H1 (cell line): ENCODE measurements around the gene MYBL2.

Experiments
- BCL11A ChIP-seq, 2 experiments: IDR thresholded peaks; one replicate each; pipeline ENCODE4 v1.6.1; 2011; ENCODE audit warnings: low read depth in 2 of 2, low read length in 2 of 2, mild to moderate bottlenecking in 2 of 2
- BRCA1 ChIP-seq: IDR thresholded peaks from 2 replicates; pipeline ENCODE4 v1.6.1; 2012; ENCODE audit warnings: low read depth, low read length, improper control_type of control experiment
- CBX5 ChIP-seq: fragments of 300-800, 300-1000 bp; sonication (generic); IDR thresholded peaks from 2 replicates; pipeline ENCODE4 v1.7.1; 2016; ENCODE audit warnings: antibody characterized with exemption, low read length, low read depth
- CEBPB ChIP-seq: IDR thresholded peaks from 2 replicates; pipeline ENCODE4 v1.6.1; 2012; ENCODE audit warnings: low read depth, low read length
- EZH2 ChIP-seq: fragments of 200-600 bp; sonication (generic); IDR thresholded peaks from 2 replicates; pipeline ENCODE4 v1.7.1; 2012; ENCODE audit warnings: low read depth, mild to moderate bottlenecking, moderate library complexity, low read length, inconsistent platforms; ENCODE audit not compliant: severe bottlenecking
- NANOG ChIP-seq: IDR thresholded peaks from 2 replicates; pipeline ENCODE4 v1.6.1; 2011; ENCODE audit warnings: low read length, low read depth, mild to moderate bottlenecking, inconsistent platforms; ENCODE audit not compliant: insufficient read depth, poor library complexity, severe bottlenecking
- PHF8 ChIP-seq: fragments of 200-600 bp; sonication (generic); conservative IDR thresholded peaks from 2 replicates; pipeline ENCODE4 v1.7.1; 2012; ENCODE audit warnings: low read depth, mild to moderate bottlenecking, inconsistent platforms, low read length, moderate library complexity
- POLR2A ChIP-seq, 2 experiments: IDR thresholded peaks; 1 replicate in 1 of 2; 2 replicates in 1 of 2; pipeline ENCODE4 v1.6.1; 2011; ENCODE audit warnings: low read depth in 2 of 2, low read length in 2 of 2, mild to moderate bottlenecking in 2 of 2; ENCODE audit errors: control extremely low read depth in 1 of 2
- POLR2AphosphoS5 ChIP-seq: IDR thresholded peaks from 2 replicates; pipeline ENCODE4 v1.6.1; 2011; ENCODE audit warnings: low read depth, low read length
- POU5F1 ChIP-seq: IDR thresholded peaks from 2 replicates; pipeline ENCODE4 v1.6.1; 2011; ENCODE audit warnings: low read depth, mild to moderate bottlenecking, low read length, moderate library complexity
- RAD21 ChIP-seq, 2 experiments: IDR thresholded peaks in 1 of 2; conservative IDR thresholded peaks in 1 of 2; 2 replicates each; pipeline ENCODE4 v1.6.1; 2011; ENCODE audit warnings: low read depth in 2 of 2, low read length in 2 of 2, improper control_type of control experiment in 1 of 2, inconsistent platforms in 1 of 2, mild to moderate bottlenecking in 1 of 2, moderate library complexity in 1 of 2
- RBBP5 ChIP-seq: IDR thresholded peaks from 2 replicates; pipeline ENCODE4 v1.7.1; 2012; ENCODE audit warnings: low read depth, mild to moderate bottlenecking, inconsistent platforms, low read length, moderate library complexity, borderline replicate concordance
- SIN3A ChIP-seq, 2 experiments: IDR thresholded peaks in 1 of 2; conservative IDR thresholded peaks in 1 of 2; 2 replicates each; pipeline ENCODE4 v1.6.1; 2011 to 2012; ENCODE audit warnings: low read length in 2 of 2, improper control_type of control experiment in 1 of 2, low read depth in 1 of 2, mild to moderate bottlenecking in 1 of 2
- TF ChIP-seq, protein P1 (sequence below), 3 experiments: IDR thresholded peaks; 1 replicate in 2 of 3; 2 replicates in 1 of 3; pipeline versions ENCODE4 v1.5.1 to v1.6.1; 2011; ENCODE audit warnings: low read length in 3 of 3, mild to moderate bottlenecking in 3 of 3, inconsistent platforms in 2 of 3, low read depth in 1 of 3, moderate library complexity in 1 of 3; ENCODE audit not compliant: insufficient read depth in 1 of 3; ENCODE audit errors: control extremely low read depth in 1 of 3

GRCh38 chr20:43727980-43728590 is 61.2 kb downstream of the MYBL2 start:
- TF ChIP-seq BRCA1, result no peak
- TF ChIP-seq, protein P1, sequence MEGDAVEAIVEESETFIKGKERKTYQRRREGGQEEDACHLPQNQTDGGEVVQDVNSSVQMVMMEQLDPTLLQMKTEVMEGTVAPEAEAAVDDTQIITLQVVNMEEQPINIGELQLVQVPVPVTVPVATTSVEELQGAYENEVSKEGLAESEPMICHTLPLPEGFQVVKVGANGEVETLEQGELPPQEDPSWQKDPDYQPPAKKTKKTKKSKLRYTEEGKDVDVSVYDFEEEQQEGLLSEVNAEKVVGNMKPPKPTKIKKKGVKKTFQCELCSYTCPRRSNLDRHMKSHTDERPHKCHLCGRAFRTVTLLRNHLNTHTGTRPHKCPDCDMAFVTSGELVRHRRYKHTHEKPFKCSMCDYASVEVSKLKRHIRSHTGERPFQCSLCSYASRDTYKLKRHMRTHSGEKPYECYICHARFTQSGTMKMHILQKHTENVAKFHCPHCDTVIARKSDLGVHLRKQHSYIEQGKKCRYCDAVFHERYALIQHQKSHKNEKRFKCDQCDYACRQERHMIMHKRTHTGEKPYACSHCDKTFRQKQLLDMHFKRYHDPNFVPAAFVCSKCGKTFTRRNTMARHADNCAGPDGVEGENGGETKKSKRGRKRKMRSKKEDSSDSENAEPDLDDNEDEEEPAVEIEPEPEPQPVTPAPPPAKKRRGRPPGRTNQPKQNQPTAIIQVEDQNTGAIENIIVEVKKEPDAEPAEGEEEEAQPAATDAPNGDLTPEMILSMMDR (IDR thresholded peaks at IDR 0.05; ENCODE audit: control extremely low read depth in 1 of 3, insufficient read depth in 1 of 3, low read depth in 1 of 3, low read length in 3 of 3), result no peak
- no peak for TF ChIP-seq POLR2AphosphoS5
- TF ChIP-seq BCL11A (IDR thresholded peaks at IDR 0.05; ENCODE audit: low read depth in 2 of 2, low read length in 2 of 2), result no peak
- no peak for TF ChIP-seq RBBP5
- TF ChIP-seq POLR2A (IDR thresholded peaks at IDR 0.05; ENCODE audit: control extremely low read depth in 1 of 2, low read depth in 2 of 2, low read length in 2 of 2), result no peak
- no peak for TF ChIP-seq CBX5
- no peak for TF ChIP-seq POU5F1
- no peak for TF ChIP-seq SIN3A (conservative IDR thresholded peaks at IDR 0.05 in 1 of 2, IDR thresholded peaks at IDR 0.05 in 1 of 2; ENCODE audit: low read depth in 1 of 2, low read length in 2 of 2)
- TF ChIP-seq PHF8, result no peak
- TF ChIP-seq EZH2, result no peak
- TF ChIP-seq RAD21 (IDR thresholded peaks at IDR 0.05 in 1 of 2, conservative IDR thresholded peaks at IDR 0.05 in 1 of 2; ENCODE audit: low read depth in 2 of 2, low read length in 2 of 2), result no peak
- TF ChIP-seq NANOG, result no peak
- no peak for TF ChIP-seq CEBPB
